Fibroblast of skin of right biceps (primary cell): ENCODE results near the gene RNF169.

Source experiments
- DNase-seq: peaks from one replicate; pipeline ENCODE4 v3.0.0-alpha.2; 2013

The RNF169 gene, protein sequence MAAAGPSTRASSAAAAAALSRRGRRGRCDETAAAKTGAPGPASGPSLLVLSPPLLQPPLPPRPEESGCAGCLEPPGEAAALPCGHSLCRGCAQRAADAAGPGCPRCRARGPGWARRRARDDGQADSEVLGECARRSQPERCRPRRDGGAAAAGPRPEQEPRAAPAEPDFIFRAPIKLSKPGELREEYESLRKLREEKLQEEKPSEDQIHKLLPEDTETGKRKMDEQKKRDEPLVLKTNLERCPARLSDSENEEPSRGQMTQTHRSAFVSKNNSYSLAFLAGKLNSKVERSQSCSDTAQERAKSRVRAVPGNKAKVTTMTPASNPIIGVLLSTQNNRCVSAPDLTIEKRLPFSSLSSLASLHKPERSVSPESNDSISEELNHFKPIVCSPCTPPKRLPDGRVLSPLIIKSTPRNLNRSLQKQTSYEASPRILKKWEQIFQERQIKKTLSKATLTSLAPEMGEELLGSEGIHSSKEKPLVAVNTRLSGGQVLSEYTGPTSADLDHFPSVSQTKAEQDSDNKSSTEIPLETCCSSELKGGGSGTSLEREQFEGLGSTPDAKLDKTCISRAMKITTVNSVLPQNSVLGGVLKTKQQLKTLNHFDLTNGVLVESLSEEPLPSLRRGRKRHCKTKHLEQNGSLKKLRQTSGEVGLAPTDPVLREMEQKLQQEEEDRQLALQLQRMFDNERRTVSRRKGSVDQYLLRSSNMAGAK

GRCh38 chr11:74748211-74749126 lies at the start of gene RNF169:
Gene RNF169 (plus strand): TSS chr11:74748849. CDS start chr11:74748881, 32 bp downstream.
- peak; percentile 96 for DNase-seq

GRCh38 chr11:74699615-74700396 lies 48.8 kb upstream of the RNF169 start:
- DNase-seq: no peak

DNA sequence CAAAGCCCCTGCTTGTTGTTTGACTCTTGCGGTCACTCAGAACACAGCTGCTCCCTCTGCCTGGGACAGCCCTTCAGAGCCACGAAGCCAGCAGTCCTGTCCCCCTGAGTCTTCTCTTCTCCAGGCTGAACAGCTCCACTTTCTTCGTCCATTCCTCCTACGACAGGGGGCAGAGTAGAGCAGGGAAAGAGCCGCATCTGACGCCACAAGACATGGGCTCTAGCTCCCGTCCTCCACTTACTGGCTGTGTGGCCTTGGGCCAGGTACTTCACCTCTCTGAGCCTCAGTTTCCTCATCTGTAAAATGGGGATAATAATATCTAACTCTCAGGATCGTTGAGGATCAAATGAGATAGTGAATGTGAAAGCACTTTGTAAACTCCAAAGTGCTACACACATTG lies 47.3 kb upstream of the RNF169 start:
- DNase-seq: no peak

GRCh38 chr11:74702383-74703007 lies 46.2 kb upstream of the RNF169 start:
- DNase-seq: peak; percentile 71

- DNase-seq: no peak
These were observed 45.4 kb upstream of the RNF169 start for GRCh38 chr11:74703211-74703610.

DNA sequence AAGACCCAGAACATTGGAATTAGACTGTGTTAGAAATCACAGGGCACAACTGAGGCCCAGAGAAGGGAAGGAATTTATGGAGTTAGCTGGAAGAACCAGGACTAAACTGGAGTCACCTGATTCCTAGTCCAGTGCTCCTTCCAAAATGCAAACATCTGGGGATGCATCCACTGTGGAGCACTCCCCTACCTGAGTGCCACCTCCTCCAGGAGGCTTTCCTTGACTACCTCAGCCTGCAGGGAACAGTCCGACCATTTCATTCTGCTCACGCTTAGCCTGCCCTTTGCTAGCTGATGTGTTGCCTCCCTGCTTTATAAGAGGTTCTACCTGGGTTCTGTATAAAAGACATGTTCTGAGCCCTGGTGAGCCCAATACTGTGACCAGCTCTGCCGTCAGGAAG lies 41.5 kb upstream of the RNF169 start:
- no peak for DNase-seq

DNA sequence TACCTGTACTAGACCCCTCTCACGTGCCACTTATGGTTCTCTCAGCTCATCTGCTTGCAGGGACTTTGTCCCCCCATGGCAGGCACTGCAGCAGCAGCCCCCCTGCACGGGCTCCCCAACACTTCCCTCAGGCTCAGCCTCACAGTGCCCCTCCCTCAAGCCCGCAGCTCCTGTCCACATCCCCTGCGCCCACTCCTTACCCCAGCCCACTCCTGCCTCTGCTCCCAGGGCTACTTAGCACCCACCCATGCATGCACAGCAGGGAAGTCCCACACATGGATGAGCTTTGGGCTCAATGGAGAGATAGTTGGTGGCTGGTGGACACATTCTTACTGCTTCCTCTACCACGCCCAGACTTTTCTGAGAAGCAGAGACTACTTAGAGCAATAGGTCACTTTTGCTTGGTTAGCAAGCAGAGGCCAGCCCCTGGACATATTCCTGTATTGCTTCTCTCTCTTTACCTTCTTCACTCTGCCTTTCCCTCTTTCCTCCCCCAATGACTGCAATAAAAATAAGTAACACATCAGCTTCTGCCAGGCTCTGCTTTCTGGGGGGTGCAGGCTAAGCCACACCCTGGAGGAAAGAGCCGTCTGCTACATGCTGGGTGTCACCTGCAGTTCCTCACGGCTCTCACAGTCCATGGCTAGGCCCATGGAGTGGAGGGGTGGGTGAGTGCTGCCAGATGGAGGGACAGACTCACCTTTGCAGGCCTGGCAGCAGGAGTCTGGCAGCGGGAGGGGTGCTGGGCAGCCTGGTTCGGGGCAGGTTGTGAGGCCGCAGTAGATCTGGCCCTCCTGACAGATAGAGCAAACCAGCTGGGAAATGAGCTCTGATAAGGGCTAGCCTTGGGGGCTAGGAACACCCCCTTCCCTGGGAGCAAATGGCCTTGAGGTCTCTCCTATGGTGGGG lies 40.8 kb upstream of the RNF169 start:
- DNase-seq: no peak

DNA sequence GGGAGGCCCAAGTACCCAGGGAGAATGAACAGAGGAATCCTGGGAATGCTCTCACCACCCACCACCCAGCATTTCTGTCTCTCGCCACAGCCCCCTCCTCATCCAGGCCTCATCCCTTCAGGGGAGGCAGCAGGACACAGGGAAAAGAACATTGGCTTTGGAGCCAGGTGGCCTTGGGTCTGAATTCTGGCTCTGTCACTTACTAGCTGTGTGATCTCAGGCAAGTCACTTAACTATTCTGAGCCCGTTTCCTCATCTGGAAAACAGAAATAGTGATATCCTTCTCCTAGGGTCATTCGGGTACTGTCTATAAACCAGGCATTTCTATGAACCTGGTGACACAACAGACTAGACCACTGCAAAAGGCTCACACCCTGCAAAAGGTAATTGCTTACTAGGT lies 39.5 kb upstream of the RNF169 start:
- DNase-seq: no peak

DNA sequence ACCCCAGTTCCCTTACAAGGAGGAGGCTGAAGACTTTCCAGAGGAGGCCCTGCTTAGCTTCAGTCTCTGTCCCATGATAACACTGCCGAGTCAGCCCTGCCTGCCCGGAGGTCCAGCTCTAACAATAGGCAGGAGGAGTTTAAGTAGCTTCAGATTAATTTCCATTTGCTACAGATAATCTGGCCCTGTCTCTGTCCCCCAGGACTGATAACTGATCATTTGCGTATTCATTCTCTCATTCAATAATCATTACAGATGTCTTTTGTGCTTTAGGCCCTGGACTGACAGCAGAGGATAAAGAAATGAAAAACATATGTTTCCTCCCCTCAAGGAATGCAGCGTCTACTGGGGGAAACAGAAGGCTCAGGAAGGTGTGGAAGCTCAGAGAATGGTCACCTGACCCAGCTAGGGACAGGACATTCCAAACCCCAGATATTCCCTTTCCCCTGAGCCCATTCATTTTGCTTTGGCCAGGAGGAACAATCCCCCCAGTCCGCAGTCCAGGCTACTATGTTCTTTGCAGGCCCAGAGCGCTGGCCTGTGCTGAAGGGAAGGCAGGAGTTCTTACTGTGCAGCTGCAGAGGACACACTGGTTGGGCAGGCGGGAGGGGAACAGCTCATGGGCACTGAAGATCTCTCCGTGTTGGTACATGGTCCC lies 38.2 kb upstream of the RNF169 start:
- DNase-seq: peak; percentile 63

DNA sequence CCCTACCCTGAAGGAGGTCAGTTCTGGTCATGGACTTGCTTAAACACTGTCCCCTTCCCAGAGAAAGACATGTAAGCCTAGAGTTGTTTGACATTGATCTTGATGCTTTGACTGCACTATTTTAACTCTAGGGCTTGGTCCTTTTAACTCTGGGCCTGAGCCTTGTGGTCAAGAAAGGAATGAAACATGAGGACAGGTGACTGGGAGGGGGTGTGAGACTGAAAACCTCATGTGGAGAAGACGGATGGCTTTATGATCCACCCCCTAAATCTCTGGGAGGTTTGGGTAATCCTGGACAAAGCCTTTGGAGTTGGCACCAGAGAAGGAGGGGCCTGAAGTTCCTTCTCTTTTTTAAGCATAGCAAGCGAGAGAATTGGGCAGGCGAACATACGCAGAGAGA lies 35.0 kb upstream of the RNF169 start:
- DNase-seq: no peak

DNA sequence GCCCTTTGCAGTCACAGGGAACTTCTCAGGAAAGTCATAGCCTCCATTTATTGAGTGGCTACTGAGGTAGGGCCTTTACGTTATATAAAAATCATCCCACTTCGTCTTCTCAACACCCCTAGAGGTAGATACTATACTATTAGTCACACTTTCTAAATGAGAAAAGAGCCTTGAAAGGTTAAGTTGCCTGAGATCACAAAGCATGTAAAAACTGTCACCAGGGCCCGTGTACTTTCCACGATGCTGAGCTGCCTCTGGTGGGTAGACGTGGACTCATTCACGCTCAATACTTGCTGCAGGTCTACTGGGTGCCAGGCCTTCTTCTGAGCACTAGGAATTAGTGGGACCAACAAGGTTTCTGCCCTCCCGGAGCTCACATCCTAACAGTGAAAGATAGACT lies 33.7 kb upstream of the RNF169 start:
- no peak for DNase-seq

DNA sequence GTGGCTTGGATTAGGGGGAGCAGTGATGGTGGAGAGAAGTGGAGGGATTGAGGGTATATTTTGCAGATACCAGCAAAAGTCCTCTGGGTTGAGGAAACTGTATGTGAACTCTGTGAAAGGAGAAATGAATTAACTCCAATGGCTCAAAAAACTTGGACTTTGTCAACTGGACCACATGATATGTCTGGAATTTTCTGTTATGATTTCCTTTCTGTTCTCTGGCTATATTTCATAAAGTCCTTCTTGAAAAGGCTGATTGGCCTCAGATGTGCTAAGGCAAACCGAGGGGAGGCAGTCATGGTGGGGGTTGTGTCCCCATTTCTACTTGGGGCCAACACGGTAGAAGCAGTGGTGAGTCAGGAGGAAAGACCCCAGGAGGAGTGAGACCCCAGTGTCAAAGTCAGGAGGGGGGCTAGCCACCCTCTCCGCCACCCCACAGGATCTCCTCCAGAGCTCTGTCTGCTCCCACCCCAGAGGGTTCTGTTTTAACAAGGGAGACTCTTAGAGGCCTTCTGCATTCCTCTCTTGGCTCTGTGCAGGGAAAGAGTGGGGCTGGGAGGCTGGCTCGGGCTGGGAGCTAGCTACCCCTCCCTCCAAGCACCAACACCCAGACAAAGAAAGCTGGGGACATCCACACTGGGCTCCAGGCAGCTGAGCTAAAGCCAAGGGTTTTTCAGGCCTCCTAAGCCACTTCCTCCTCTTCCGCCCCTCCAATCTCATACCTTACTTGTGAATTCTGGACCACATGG lies 31.3 kb upstream of the RNF169 start:
- DNase-seq: peak; percentile 14

- no peak for DNase-seq
These were observed 29.6 kb upstream of the RNF169 start for GRCh38 chr11:74719011-74719410.

DNA sequence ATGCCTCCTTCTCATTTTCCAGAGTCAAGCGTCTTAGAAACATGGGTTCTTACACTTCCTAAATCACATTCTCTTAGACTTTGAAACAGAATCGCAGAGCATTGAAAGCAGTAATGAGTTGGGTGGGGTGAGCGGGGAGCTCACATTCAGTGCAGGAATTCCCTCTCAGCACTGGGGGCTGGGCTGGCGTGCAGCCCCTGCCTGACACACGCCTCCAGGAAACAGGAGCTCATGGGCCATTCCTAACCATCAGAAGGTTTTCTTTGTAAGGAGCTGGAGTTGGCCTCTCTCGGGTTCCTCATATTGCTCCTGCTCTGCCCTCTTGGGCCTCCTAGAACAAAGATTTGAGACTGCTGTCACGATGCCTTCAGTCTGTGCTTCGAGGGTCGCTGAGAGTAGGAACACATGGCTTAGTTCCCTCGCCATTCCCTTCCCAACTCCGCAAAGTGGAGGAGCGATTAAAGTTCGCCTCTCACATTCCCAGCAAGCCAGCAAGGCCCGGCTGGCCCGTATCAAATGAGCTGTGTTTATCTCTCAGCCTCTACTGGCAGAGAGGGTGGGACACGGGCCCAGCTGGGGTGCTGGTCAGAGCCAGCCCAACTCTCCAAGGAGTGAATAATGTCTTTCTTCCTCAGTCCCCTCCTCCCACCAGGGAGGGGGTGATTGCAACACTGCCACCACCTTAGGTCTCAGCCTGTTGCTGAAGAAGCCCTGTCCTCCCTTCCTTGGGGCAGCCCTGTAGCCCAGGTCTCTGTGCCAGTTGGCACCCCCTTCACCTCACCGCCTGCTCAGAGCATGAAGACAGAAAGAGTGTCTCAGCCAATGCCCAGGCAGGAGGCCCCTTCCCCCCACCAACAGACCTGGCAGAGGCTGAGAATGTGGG lies 27.8 kb upstream of the RNF169 start:
- peak; percentile 26 for DNase-seq

DNA sequence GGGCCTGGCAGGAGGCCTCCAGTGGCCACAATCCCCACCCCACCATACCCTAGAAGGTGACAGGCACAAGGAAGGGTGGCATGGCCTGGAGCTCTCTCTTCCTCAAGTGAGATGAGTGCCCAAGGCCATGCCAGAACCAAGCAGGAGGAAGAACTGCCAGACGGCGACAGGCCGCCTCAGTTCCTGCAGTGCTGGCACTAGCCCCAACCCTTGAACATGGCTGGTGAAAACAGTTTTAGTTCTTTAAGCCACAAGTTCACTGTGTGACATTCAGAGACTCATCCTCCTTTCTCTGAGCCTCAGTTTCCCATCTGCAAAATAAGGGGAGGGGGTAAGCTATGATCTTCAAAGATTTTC lies 27.2 kb upstream of the RNF169 start:
- no peak for DNase-seq

DNA sequence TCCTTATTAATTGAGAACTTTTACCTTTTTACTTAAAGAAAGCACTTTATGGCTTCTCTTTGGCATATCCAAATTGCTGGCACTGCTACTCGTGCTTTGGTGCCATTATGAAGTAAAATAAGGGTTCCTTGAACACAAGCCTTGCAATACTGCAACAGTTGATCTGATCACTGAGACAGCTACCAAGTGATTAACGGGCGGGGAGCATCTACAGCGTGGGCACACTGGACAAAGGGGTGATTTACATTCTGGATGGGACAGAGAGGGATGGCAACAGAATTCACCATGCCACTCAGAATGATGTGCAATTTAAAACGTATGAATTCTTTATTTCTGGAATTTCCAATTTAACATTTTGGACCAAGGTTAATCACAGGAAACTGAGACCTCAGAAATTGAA lies 25.1 kb upstream of the RNF169 start:
- no peak for DNase-seq

DNA sequence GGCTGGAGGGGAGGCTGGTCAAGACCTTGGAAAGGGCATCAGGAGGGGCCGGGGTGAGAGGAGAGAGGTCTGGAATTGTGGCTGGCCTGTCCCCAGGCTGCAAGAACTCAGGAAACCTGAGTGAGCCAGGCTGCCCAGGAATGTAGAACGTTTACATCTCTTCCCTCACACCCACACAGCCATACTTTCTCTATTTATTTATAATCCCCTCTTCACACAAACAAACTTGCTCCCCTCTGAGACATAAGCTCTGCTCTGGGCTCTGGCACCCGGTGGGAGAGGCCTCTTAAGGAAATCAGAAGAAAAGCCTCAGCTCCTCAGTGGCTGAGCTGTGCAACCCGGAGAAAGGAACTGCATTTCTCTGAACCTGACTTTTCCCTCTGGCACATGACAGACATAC lies 22.9 kb upstream of the RNF169 start:
- DNase-seq: no peak

GRCh38 chr11:74726547-74727182 lies 22.0 kb upstream of the RNF169 start:
- DNase-seq: peak; percentile 59
